Sigmoid colon (tissue), 7 donors: ENCODE results near the gene PAX2. TPM values are rescaled to one million over a fixed set of nuclear protein-coding genes. Genes with fewer than 3 reads are reported as not detected.
A peak's percentile ranks its signal among the peaks of the same experiment; 100 is the strongest.

Source experiments
- DNase-seq: peaks from one replicate; pipeline ENCODE4 v3.0.0-alpha.2; 2019
- H3K27ac ChIP-seq, 4 donors: fragments of 200-600 bp; sonication (generic); one replicate each; pipeline ENCODE4 v1.5.1; 2016 to 2019; ENCODE audit warnings: mild to moderate bottlenecking in 1 of 4
- H3K27me3 ChIP-seq, 3 donors: fragments of 200-600 bp; sonication (generic); one replicate each; pipeline ENCODE4 v1.5.1; 2019; ENCODE audit warnings: mild to moderate bottlenecking in 1 of 3
- H3K36me3 ChIP-seq, 4 donors: fragments of 200-600 bp; sonication (generic); one replicate each; pipeline ENCODE4 v1.5.1; 2016 to 2019
- H3K4me1 ChIP-seq, 4 donors: fragments of 200-600 bp; sonication (generic); one replicate each; pipeline ENCODE4 v1.5.1; 2017 to 2019
- H3K4me3 ChIP-seq, 4 donors: fragments of 200-600 bp; sonication (generic); one replicate each; pipeline ENCODE4 v1.5.1; 2017 to 2019; ENCODE audit warnings: mild to moderate bottlenecking in 2 of 4, moderate library complexity in 1 of 4
- H3K9me3 ChIP-seq, 4 donors: fragments of 200-600 bp in 3 of 4; sonication (generic) in 3 of 4; one replicate each; pipeline versions ENCODE4 v1.5.1 to v1.6.1; 2013 to 2019
- CTCF ChIP-seq, 4 experiments: fragments of 450-650 bp in 3 of 4; fragments of 200-600 bp in 1 of 4; IDR thresholded peaks; one replicate each; pipeline ENCODE4 v1.5.1; 2016 to 2019; ENCODE audit warnings: antibody characterized with exemption in 4 of 4, mild to moderate bottlenecking in 3 of 4, moderate library complexity in 2 of 4
- EP300 ChIP-seq, 4 donors: sonication (generic); formaldehyde crosslinking; IDR thresholded peaks; one replicate each; pipeline ENCODE4 v1.6.1; 2017; ENCODE audit warnings: antibody characterized with exemption in 4 of 4
- POLR2A ChIP-seq, 2 donors: fragments of 450-650 bp; IDR thresholded peaks; one replicate each; pipeline ENCODE4 v1.6.1; 2016; ENCODE audit warnings: antibody characterized with exemption in 2 of 2, mild to moderate bottlenecking in 2 of 2, moderate library complexity in 2 of 2
- POLR2AphosphoS5 ChIP-seq, 4 donors: sonication (generic); formaldehyde crosslinking; IDR thresholded peaks; one replicate each; pipeline ENCODE4 v1.6.1; 2017; ENCODE audit warnings: antibody characterized with exemption in 4 of 4
- WGBS, 2 donors: extraction: QIAGEN DNeasy Blood & Tissue Kit; methylation state at CpG; one replicate each; pipeline ENCODE4 v1.1.7; 2013; 5-methylcytosine and 5-hydroxymethylcytosine counted together
- intact Hi-C: fragments of 100-400 bp; cut with DNase I; formaldehyde crosslinking; loops from one replicate; pipeline ENCODE4 v1.15.1; 2023
- polyA plus RNA-seq, 3 donors: library from polyadenylated mRNA; stranded (reverse); fragments of 200-250 nt; gene quantifications; one replicate each; pipeline ENCODE4 v1.2.3, GENCODE V29; 2013
- total RNA-seq, 4 donors: library from RNA; depleted of rRNA; stranded (reverse); fragments of >200 nt; gene quantifications; one replicate each; pipeline ENCODE4 v1.1.0, GENCODE V29; 2016
- donor health status: healthy with polysubstance abuse.
- donor health status: Bipolar disorder and iron deficiency.
- donor health status: healthy.

The PAX2 gene
- total and polyA plus RNA-seq, 7 donors = not detected

GRCh38 chr10:100803492-100803891 lies 58.1 kb downstream of the PAX2 start:
- Histone ChIP-seq H3K4me1 (no peaks in the 10 kb centered on the region), H3K4me3 (no peak overlapping the region), H3K27ac (no peak overlapping the region), H3K36me3 (no peaks in the 10 kb centered on the region), H3K9me3 (no peaks in the 10 kb centered on the region), H3K27me3 (peaks cover 3 to 83% (median 28%) of the 10 kb centered on the region in 3 donors)
- TF ChIP-seq POLR2A (IDR thresholded peaks at IDR 0.05) (no peak), POLR2AphosphoS5 (IDR thresholded peaks at IDR 0.05) (no peak), EP300 (IDR thresholded peaks at IDR 0.05) (no peak), CTCF (IDR thresholded peaks at IDR 0.05) (no peak)
- intact Hi-C loops = no loop called here
- DNase-seq = peak; percentile 34
- WGBS, 2 donors = 47 to 67% methylated on average over 6 of the region's 6 CpGs

- Histone ChIP-seq H3K36me3 (no peaks in the 10 kb centered on the region), H3K9me3 (no peaks in the 10 kb centered on the region), H3K27ac (no peak overlapping the region), H3K27me3 (peaks cover 3 to 83% (median 28%) of the 10 kb centered on the region in 3 donors), H3K4me3 (no peak overlapping the region), H3K4me1 (no peaks in the 10 kb centered on the region)
- TF ChIP-seq CTCF (IDR thresholded peaks at IDR 0.05) (no peak), POLR2AphosphoS5 (IDR thresholded peaks at IDR 0.05) (no peak)
- 68 to 81% methylated on average over 7 of the region's 7 CpGs for WGBS, 2 donors
- intact Hi-C loops = no loop called here
- peak; percentile 25 for DNase-seq
Measured at GRCh38 chr10:100803908-100804307, 58.5 kb downstream of the PAX2 start.

GRCh38 chr10:100805543-100806355 lies 60.4 kb downstream of the PAX2 start:
- Histone ChIP-seq H3K4me1 (no peaks in the 10 kb centered on the region), H3K4me3 (no peak overlapping the region), H3K27ac (no peak overlapping the region), H3K27me3 (peaks cover 3 to 85% (median 33%) of the 10 kb centered on the region in 3 donors), H3K9me3 (no peaks in the 10 kb centered on the region), H3K36me3 (no peaks in the 10 kb centered on the region)
- 63 to 69% methylated on average over 14 of the region's 14 CpGs for WGBS, 2 donors
- DNase-seq = no peak
- TF ChIP-seq CTCF (IDR thresholded peaks at IDR 0.05) = no peak
- no peak for TF ChIP-seq POLR2AphosphoS5 (IDR thresholded peaks at IDR 0.05)
- no peak for TF ChIP-seq EP300 (IDR thresholded peaks at IDR 0.05)
- TF ChIP-seq POLR2A (IDR thresholded peaks at IDR 0.05) = no peak
- intact Hi-C loops = no loop called here

- Histone ChIP-seq H3K36me3 (no peaks in the 10 kb centered on the region), H3K4me1 (no peaks in the 10 kb centered on the region), H3K27ac (no peak overlapping the region), H3K27me3 (peaks cover 4 to 83% (median 32%) of the 10 kb centered on the region in 3 donors), H3K4me3 (no peak overlapping the region), H3K9me3 (no peaks in the 10 kb centered on the region)
- TF ChIP-seq EP300 (IDR thresholded peaks at IDR 0.05) (no peak), CTCF (IDR thresholded peaks at IDR 0.05) (no peak), POLR2A (IDR thresholded peaks at IDR 0.05) (no peak), POLR2AphosphoS5 (IDR thresholded peaks at IDR 0.05) (no peak)
- DNase-seq = no peak
- 78 to 81% methylated on average over 8 of the region's 8 CpGs for WGBS, 2 donors
- intact Hi-C loops = no loop called here
Measured at GRCh38 chr10:100806356-100806645, 60.9 kb downstream of the PAX2 start.
